M059J (cell line): Measurements from ENCODE around the gene CAB39. TPM values are rescaled to one million over a fixed set of nuclear protein-coding genes. Genes with fewer than 3 reads are reported as not detected.
"Not testable (repeated sequence)": the region's sequence is repeated elsewhere in the genome, so short reads cannot be mapped to it uniquely, and the experiment has no call there.

Source experiments
- DNase-seq: peaks from one replicate; pipeline ENCODE4 v3.0.0-alpha.2; 2012; ENCODE audit warnings: low read depth
- total RNA-seq: library from RNA; depleted of rRNA; stranded (reverse); fragments of >200 nt; shearing (Covaris generic); gene quantifications from 2 replicates; pipeline ENCODE4 v1.2.3, GENCODE V29; 2014

CAB39 gene
- total RNA-seq, 1 experiment from 2014 or later = 115 TPM

GRCh38 chr2:230714136-230714480 is 1.5 kb downstream of the CAB39 start:
- DNase-seq = peak; percentile 84

DNA sequence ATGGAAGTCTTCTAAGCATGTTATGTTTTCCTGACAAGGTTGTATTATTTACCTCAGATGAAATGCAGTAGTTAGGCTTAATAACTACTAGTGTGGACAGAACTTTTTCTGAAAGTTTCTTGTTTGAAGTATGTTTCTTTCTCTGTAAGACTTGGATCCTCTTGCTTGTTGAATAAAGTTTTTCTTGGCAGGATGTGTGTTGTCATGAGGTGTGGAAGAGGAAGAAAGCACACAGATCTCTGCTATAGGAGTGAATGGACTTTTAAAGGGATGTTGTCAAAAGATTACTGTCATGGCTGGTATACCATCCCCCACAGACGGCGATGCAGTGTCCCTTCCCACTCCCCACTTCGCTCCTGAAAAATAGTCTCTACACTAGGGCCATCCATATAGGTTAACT is 2.6 kb downstream of the CAB39 start:
- no peak for DNase-seq

- no peak for DNase-seq
Measured at GRCh38 chr2:230716588-230716987, 3.9 kb downstream of the CAB39 start.

- no peak for DNase-seq
Measured at GRCh38 chr2:230717600-230717999, 5.0 kb downstream of the CAB39 start.

DNA sequence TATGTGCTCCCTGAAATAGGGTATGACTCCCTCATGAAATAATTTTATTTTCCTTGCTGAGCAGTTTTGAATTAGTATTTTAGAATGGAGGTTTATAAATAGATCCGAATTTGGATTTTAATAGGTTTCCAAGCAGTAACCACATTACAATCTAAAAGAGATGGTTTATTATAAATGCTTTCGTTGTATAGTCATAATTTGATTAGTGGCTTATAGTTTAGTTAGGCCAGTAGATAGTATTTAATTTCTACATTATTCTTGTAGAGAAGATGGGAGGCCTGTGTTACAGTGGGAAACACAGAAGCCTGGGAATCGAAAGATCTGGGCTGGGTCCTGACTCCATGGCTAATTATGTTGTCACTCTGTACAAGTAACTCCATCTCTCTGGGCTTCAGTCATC is 6.7 kb downstream of the CAB39 start:
- DNase-seq = no peak

- peak; percentile 38 for DNase-seq
Measured at GRCh38 chr2:230721712-230722111, 9.1 kb downstream of the CAB39 start.

- DNase-seq = no peak
Measured at GRCh38 chr2:230722207-230722885, 9.7 kb downstream of the CAB39 start.

GRCh38 chr2:230723363-230723762 is 10.7 kb downstream of the CAB39 start:
- DNase-seq = no peak

DNA sequence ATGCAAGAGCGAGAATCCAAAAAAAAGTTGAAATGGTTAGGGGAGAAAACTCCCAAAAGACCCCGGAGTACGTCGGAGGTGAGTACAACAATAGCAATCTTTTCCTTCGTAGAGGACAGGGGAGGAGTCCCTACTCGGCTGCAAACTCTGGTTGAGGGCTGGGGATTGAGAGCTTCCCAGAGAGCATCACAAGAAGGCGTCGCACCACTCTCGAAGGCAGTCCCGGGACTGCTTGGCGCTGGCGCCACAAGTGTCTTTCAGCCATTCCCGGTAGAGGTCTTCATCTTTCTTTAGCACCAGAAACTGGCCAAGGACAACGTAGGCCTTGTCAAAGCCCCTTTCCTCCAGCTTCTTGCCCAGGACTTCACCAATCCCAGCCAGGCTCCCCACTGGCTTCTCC is 12.3 kb downstream of the CAB39 start:
- DNase-seq = not testable (repeated sequence)

- no peak for DNase-seq
Measured at GRCh38 chr2:230731512-230731911, 18.9 kb downstream of the CAB39 start.

DNA sequence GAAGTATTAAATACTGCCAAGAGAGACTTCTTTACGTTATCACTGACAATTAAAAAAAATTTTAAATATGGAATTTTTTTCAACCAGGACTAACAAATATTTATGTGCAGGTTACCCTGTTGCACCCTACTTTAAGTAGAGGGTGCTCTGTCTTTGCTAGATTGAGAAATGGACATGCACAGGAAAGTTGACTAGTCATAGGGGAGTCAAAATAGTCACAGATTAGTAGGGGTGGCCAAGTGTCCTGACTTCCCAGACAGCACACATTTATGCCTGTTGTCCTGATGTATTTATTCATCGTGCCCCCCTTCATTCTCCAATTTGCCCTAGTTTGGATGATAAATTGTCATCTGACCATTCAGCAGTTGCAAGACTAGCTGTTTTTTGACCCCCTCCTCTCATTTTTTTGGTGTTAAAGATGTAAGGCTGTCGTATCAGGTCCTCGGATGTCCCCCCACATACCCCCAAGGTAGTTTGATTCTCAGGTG is 20.3 kb downstream of the CAB39 start:
- no peak for DNase-seq

DNA sequence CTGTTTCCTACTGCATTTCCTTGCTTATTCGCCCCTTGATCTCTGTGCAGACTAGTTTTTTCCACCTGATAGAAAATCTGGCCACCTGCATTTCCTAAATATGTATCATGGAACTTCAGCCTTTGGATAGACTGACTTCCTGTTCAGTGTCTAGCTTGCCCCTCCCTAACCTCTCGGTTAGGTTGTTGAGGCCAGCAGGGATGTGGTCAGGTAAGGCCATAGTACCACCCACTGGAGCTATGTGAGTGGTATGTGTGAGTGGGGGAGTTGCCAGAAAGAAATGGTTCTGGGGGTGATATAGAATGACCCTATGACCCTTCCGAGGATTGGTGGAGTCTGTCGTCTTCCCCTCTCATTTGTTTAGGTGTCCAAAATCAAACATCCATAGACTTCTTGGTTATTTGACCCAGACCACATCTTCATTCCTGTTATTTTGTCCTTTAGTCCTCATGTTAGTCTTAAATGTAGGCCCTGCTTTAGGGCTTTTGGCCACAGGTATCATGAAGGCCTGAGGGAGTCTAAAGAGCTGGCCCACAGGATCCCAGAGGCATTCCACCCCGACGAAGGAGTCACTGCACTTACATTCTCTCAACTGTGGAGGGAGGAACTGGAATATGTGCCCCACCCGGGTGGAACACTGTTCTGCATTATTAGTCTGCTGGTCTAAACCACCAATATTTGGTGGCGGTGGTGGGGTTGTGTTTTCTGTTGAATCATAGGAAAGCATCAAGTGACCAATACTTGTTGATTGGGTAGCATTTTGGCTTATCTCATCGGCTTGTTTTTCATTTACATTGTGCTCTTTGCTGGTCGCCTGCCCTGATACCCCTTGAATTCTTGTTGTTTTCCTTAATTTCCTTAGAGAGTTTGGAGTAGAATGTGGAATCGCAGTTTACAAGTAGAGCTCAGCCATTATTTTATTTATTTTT is 21.9 kb downstream of the CAB39 start:
- no peak for DNase-seq

DNA sequence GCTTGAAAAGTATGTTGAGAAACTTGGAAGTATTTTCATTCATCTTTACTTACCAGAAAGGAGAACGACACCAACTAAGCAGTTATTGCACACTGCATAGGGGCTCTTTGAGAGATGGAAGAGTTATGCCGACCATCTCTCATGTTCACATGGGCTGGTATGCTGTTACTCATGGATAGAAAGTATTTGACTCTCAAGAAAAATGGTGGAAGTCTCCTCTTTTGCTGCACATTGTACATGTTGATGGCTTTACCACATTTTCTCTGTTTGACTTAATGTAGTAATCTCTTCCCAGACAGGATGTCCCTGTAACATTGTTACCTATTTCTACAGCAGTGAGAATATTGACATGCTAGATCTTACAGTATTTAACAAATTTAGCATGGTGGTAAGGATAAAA is 23.2 kb downstream of the CAB39 start:
- DNase-seq = no peak

- DNase-seq = no peak
Measured at GRCh38 chr2:230737300-230737699, 24.7 kb downstream of the CAB39 start.

- no peak for DNase-seq
Measured at GRCh38 chr2:230737791-230738226, 25.2 kb downstream of the CAB39 start.

DNA sequence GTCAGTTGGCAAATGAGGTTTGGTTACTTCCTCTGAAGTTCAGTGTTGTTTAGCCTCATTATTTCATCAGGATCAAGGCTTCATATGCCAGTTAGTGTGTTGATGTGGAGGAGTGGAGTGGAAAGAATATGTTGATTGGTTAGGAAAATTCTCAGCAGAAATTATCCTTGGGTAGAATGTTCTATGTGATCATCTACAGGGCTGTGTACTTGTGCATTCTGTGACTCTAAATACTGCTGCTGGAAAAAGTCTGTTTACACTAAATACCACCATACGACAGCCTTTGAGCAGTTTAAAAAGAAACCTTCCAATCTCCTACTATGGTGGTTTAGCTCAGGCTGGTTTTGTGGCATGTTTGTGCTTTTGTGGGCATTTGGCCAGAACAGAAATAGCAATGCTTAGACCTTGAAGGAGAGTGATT is 25.8 kb downstream of the CAB39 start:
- peak; percentile 75 for DNase-seq

GRCh38 chr2:230738924-230739323 is 26.3 kb downstream of the CAB39 start:
- DNase-seq = no peak

- DNase-seq = no peak
Measured at GRCh38 chr2:230739961-230740360, 27.3 kb downstream of the CAB39 start.

DNA sequence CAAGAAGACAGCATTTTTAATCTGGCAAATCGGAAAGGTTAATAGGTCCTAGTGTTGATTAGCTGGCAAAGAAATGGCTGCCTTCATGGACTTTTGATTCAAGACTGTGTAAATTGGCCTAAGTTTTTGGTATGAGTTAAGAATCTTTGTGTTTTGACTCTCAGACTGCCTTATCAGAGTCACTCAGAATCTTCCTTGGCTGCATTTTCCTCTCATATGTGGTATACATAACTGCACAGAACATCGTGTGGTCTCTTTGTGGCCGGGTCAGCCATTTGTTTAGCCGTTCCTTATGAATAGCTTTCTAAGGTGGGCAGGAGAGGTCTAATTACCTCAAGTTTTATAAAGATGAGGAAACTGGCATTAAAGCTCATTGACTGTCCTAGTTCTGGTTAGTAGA is 30.1 kb downstream of the CAB39 start:
- no peak for DNase-seq

DNA sequence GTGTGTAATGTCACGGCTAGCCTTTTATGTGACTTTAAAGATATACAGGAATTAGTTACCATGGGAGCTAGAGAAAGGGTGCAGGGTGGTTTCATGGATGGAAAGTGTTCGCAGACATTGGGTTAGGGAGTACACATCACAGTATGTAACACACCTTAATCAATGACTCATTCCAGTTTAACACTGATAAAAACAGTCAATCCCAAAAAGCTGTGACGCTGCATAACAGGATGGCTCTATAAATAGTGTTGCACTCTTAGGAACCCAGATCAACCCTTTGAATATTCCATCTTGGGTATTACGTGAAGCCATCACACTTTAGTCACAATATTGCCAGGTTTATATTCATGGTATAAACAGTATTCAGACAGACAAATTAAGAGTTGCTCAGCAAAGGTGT is 33.6 kb downstream of the CAB39 start:
- DNase-seq = no peak

GRCh38 chr2:230748087-230748486 is 35.4 kb downstream of the CAB39 start:
- DNase-seq = peak; percentile 55

DNA sequence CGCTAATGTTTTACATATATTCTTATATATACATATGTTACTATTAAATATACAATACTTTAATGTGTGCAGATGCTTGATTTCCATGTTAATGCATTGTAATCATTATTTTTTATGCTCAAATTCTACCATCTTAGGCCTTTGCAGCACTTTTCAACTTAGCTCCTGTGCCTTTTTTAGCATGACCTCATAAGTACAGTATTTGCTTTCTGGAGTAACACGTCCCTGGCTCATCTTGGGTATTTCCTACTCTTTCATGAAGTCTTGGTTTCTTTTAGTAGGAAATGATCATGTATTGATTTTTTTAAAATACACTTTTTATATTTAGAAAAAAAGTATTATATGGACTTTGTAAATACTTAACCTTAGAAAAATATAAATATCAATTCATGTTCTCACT is 36.5 kb downstream of the CAB39 start:
- no peak for DNase-seq

DNA sequence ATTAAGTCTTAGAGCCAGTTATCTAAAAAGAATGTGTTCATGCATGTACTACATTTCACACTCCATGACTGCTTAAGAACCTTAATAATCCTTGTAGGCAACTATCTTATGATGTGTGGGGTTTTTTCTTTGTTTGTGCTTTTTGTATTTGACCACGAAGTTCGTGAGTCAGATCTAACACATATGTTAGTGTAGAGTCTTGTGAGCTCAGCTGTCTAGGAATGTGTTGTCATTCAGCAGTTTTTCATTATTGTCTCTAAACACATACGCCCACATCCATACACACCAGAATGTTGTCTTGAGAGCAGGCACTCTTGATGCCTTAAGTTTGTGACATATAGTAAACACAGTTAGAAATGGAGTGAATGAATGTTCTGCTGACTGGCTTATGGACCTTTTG is 38.4 kb downstream of the CAB39 start:
- peak; percentile 73 for DNase-seq
